ENCODE results near the gene SYT8. TPM values are rescaled to one million over a fixed set of nuclear protein-coding genes. Genes with fewer than 3 reads are reported as not detected.

The SYT8 gene
- total RNA-seq, 1 donor from 2014 or later = 0.17 TPM

DNA sequence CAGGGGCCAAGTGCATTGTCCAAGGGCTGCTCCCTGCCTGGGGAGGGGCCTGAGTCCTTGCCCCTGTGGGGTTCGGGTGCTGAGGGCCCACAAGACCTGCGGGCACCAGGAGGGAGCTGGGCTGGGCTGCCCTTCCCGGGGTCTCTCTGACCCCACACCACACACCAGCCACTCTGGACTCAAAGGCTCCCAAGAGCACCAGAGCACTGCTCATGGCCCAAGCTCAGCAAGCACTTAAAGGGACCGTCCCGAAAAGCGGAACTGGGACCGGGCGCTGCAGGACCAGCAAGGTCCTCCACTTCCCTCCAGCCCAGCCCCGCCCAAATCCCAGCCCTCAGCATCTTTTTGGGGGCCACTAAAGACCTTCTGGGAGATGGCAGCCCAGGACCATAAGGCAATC lies 23.4 kb downstream of the SYT8 start:
- DNase-seq (ENCODE audit: low read depth) = no peak
- no peak overlapping the region for H3K4me3 ChIP-seq (ENCODE audit: low read depth, low read length)
- no peaks in the 10 kb centered on the region for H3K36me3 ChIP-seq (ENCODE audit: control insufficient read depth, insufficient read depth, low read length)
- H3K27me3 ChIP-seq (ENCODE audit: control insufficient read depth, insufficient read depth, low read length) = peaks cover 24% of the 10 kb centered on the region
- TF ChIP-seq, protein P1, sequence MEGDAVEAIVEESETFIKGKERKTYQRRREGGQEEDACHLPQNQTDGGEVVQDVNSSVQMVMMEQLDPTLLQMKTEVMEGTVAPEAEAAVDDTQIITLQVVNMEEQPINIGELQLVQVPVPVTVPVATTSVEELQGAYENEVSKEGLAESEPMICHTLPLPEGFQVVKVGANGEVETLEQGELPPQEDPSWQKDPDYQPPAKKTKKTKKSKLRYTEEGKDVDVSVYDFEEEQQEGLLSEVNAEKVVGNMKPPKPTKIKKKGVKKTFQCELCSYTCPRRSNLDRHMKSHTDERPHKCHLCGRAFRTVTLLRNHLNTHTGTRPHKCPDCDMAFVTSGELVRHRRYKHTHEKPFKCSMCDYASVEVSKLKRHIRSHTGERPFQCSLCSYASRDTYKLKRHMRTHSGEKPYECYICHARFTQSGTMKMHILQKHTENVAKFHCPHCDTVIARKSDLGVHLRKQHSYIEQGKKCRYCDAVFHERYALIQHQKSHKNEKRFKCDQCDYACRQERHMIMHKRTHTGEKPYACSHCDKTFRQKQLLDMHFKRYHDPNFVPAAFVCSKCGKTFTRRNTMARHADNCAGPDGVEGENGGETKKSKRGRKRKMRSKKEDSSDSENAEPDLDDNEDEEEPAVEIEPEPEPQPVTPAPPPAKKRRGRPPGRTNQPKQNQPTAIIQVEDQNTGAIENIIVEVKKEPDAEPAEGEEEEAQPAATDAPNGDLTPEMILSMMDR (IDR thresholded peaks at IDR 0.05; ENCODE audit: insufficient read depth, low read length, poor library complexity, severe bottlenecking) = no peak

DNA sequence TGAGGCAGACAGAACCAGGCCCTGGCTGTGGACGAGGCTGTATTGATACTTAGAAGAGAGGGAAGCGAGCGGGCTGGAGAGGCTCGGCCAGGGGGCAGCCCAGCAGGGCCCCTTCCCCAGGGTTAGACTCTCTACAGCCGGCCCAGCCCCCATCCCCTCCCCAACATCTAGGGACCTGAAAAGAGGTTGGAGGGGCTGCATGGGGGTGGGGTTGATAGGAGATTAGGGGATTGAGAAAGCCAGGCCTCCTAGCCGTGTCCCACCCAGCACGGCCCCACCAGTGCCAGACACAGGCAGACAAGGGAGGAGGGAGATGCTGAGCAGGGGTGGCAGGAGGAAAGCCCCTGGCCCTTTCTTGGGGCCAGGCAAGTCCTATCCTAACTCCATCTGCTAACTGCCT lies 23.8 kb downstream of the SYT8 start:
- TF ChIP-seq, protein P1 (IDR thresholded peaks at IDR 0.05; ENCODE audit: insufficient read depth, low read length, poor library complexity, severe bottlenecking) = no peak
- H3K4me3 ChIP-seq (ENCODE audit: low read depth, low read length) = no peak overlapping the region
- H3K27me3 ChIP-seq (ENCODE audit: control insufficient read depth, insufficient read depth, low read length) = peaks cover 24% of the 10 kb centered on the region
- no peaks in the 10 kb centered on the region for H3K36me3 ChIP-seq (ENCODE audit: control insufficient read depth, insufficient read depth, low read length)
- DNase-seq (ENCODE audit: low read depth) = no peak

DNA sequence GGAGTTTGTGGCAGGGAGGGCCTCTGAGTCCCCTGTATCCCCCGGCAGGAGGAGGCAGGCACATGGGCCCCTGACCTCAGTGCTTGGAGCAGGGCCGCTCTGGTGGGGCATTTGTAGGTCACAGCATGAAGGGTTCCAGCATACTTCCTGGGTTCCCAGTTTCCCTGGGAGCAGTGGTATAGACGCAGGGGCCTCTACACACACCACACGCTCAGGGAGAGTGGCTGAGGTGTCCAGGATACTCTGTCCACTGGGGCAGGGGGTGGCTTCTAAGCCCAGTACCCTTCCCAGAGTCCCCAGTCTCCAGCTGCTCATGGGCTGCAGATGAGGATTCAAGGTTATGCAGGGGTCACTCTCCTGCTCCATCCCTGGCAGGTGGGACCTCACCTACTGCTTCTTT lies 24.2 kb downstream of the SYT8 start:
- DNase-seq (ENCODE audit: low read depth) = no peak
- TF ChIP-seq, protein P1 (IDR thresholded peaks at IDR 0.05; ENCODE audit: insufficient read depth, low read length, poor library complexity, severe bottlenecking) = no peak
- no peak overlapping the region for H3K4me3 ChIP-seq (ENCODE audit: low read depth, low read length)

DNA sequence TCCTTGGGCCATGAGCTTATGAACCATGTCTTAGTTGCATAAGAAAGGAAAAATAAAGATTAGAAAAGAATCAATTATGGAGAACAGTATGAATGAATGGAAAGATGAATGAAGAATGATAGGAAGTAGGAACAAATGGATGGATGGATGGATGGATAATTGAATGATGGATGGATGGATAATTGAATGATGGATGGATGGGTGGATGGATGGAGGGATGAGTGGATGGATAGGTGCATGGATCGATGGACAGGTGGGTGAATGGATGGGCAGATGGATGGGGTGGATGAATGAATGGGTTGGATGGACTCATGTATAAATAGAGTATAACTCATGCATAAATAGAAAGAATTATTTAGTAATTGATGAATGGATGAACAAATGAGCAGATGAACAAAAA lies 25.3 kb downstream of the SYT8 start:
- no peaks in the 10 kb centered on the region for H3K36me3 ChIP-seq (ENCODE audit: control insufficient read depth, insufficient read depth, low read length)
- H3K4me3 ChIP-seq (ENCODE audit: low read depth, low read length) = no peak overlapping the region
- TF ChIP-seq, protein P1 (IDR thresholded peaks at IDR 0.05; ENCODE audit: insufficient read depth, low read length, poor library complexity, severe bottlenecking) = no peak
- DNase-seq (ENCODE audit: low read depth) = no peak
- H3K27me3 ChIP-seq (ENCODE audit: control insufficient read depth, insufficient read depth, low read length) = peaks cover 18% of the 10 kb centered on the region

More for the DNA sequence above, 24.2 kb downstream of the SYT8 start:
- Histone ChIP-seq H3K27me3 (ENCODE audit: control insufficient read depth, insufficient read depth, low read length) (peaks cover 24% of the 10 kb centered on the region), H3K36me3 (ENCODE audit: control insufficient read depth, insufficient read depth, low read length) (no peaks in the 10 kb centered on the region)

DNA sequence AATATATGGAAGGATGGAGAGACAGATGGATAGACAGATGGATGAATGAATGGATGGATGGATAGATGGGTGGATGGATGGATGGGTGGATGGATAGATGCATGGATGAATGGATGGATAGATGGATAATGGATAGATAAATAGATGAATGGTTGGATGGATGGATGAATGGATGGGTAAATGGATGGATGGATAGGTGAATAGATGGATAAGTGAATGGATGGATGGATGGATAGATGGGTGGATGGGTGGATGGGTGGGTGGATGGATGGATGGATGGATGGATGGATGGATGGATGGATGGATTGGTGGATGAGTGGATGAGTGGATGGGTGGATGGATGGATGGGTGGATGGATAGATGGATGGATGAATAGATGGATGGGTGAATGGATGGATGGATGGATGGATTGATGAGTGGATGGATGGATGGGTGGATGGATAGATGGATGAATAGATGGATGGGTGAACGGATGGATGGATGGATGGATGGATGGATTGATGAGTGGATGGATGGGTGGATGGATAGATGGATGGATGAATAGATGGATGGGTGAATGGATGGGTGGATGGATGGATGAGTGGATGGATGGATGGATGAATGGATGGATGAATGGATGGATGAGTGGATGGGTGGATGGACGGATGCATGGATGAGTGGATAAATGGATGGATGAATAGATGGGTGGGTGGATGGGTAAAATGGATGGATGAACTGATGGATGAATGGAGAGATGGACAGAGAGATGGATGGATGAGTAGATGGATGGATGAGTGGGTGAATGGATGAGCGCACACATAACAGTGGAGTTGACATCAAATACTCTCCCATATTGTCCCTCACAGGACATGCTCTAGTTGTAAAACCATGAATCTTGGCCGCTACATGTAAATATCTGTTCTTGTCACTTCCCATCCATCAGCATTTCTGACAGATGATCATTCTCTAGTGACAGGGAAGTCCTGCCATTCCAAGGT lies 26.9 kb downstream of the SYT8 start:
- H3K36me3 ChIP-seq (ENCODE audit: control insufficient read depth, insufficient read depth, low read length) = no peaks in the 10 kb centered on the region
- H3K27me3 ChIP-seq (ENCODE audit: control insufficient read depth, insufficient read depth, low read length) = peaks cover 12% of the 10 kb centered on the region
- H3K4me3 ChIP-seq (ENCODE audit: low read depth, low read length) = no peak overlapping the region
- DNase-seq (ENCODE audit: low read depth) = no peak
- TF ChIP-seq, protein P1 (IDR thresholded peaks at IDR 0.05; ENCODE audit: insufficient read depth, low read length, poor library complexity, severe bottlenecking) = no peak

Measured in kidney epithelial cell (primary cell).